Cardiac muscle cell (in vitro differentiated cells and primary cell): ENCODE results near the gene MRTFB. TPM values are rescaled to one million over a fixed set of nuclear protein-coding genes. Genes with fewer than 3 reads are reported as not detected.

ENCODE experiments used
- DNase-seq, 2 donors: peaks; one replicate each; pipeline versions ENCODE4 v3.0.0 to v3.0.0-alpha.2; 2010 to 2017; ENCODE audit warnings: low read depth in 1 of 2, low spot score in 1 of 2
- H3K27ac ChIP-seq: fragments of 200-600 bp; sonication (generic); 2 replicates; pipeline ENCODE4 v1.5.1; 2016
- H3K27me3 ChIP-seq: fragments of 200-600 bp; sonication (generic); 2 replicates; pipeline ENCODE4 v1.6.0; 2016; ENCODE audit warnings: control low read depth
- H3K36me3 ChIP-seq: fragments of 200-600 bp; sonication (generic); 2 replicates; pipeline ENCODE4 v1.5.1; 2016; ENCODE audit warnings: control low read depth
- H3K4me1 ChIP-seq: fragments of 200-600 bp; sonication (generic); 2 replicates; pipeline ENCODE4 v1.8.1; 2017; ENCODE audit warnings: low read depth, mild to moderate bottlenecking, mixed run types
- H3K4me3 ChIP-seq: fragments of 200-600 bp; sonication (generic); 2 replicates; pipeline ENCODE4 v1.5.1; 2016; ENCODE audit warnings: mild to moderate bottlenecking
- H3K9me3 ChIP-seq: fragments of 200-600 bp; sonication (generic); 2 replicates; pipeline ENCODE4 v1.5.1; 2017; ENCODE audit warnings: low read depth, mild to moderate bottlenecking, control low read depth
- polyA plus RNA-seq: library from polyadenylated mRNA; unstranded; fragments of >200 nt; fragmentation: Nextera tagmentation; extraction: Ambion mirVana; gene quantifications from 2 replicates; pipeline ENCODE4 v1.2.1, GENCODE V29; 2016
- total RNA-seq: library from RNA; depleted of rRNA; stranded (reverse); fragments of >200 nt; gene quantifications from 2 replicates; pipeline ENCODE4 v1.2.3, GENCODE V29; 2016
- TF ChIP-seq, protein P1 (sequence below): IDR thresholded peaks from 2 replicates; pipeline ENCODE4 v1.5.1; 2012; ENCODE audit warnings: low read depth, mild to moderate bottlenecking, low read length

The MRTFB gene
- total and polyA plus RNA-seq, 2 experiments from 2014 or later: 9.4 to 27.9 TPM

- TF ChIP-seq, protein P1, sequence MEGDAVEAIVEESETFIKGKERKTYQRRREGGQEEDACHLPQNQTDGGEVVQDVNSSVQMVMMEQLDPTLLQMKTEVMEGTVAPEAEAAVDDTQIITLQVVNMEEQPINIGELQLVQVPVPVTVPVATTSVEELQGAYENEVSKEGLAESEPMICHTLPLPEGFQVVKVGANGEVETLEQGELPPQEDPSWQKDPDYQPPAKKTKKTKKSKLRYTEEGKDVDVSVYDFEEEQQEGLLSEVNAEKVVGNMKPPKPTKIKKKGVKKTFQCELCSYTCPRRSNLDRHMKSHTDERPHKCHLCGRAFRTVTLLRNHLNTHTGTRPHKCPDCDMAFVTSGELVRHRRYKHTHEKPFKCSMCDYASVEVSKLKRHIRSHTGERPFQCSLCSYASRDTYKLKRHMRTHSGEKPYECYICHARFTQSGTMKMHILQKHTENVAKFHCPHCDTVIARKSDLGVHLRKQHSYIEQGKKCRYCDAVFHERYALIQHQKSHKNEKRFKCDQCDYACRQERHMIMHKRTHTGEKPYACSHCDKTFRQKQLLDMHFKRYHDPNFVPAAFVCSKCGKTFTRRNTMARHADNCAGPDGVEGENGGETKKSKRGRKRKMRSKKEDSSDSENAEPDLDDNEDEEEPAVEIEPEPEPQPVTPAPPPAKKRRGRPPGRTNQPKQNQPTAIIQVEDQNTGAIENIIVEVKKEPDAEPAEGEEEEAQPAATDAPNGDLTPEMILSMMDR: no peak
- Histone ChIP-seq H3K36me3 (peaks cover 6% of the 10 kb centered on the region), H3K9me3 (no peaks in the 10 kb centered on the region), H3K4me1 (no peaks in the 10 kb centered on the region), H3K4me3 (no peak overlapping the region), H3K27ac (no peak overlapping the region), H3K27me3 (no peaks in the 10 kb centered on the region)
- DNase-seq: no peak
These were observed 134.5 kb downstream of the MRTFB start for GRCh38 chr16:14205666-14206065.

DNA sequence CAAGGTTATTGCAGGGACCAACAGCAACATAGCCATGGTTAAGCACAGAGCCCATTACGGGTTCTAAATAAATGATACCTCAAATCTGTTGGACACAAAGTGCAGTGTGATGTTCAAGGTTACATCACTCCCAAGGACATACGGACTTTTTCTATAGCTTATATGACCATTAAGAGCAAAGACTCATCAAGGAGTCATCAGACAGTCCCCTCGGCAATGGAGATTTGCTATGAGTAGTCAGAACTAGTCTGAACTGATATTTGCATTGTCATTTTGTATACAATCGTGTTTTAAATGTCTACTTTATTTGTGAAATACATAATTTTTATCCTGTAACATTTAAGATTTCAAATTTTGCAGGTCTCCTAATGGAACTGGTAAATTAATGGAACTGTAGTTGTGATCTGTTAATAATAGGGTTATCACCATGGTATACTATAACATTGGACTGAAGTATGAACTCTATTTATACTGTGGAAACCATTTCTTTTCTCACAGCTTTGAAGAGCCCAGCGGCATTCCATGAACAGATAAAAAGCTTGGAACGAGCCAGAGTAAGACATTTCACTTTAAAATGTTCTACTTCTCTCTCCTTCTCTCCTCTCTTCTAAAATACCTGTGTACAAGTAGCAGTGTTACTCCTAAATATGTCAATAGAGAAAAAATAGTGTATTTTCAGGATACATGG, 140.9 kb downstream of the MRTFB start:
- H3K27me3 ChIP-seq: no peaks in the 10 kb centered on the region
- no peaks in the 10 kb centered on the region for H3K4me1 ChIP-seq
- H3K9me3 ChIP-seq: no peaks in the 10 kb centered on the region
- no peak overlapping the region for H3K27ac ChIP-seq
- DNase-seq: no peak
- peaks cover 24% of the 10 kb centered on the region for H3K36me3 ChIP-seq
- TF ChIP-seq, protein P1: no peak
- H3K4me3 ChIP-seq: no peak overlapping the region

- Histone ChIP-seq H3K4me3 (no peak overlapping the region), H3K27me3 (no peaks in the 10 kb centered on the region), H3K36me3 (peaks cover 26% of the 10 kb centered on the region)
These were observed 144.8 kb downstream of the MRTFB start for GRCh38 chr16:14215941-14216340.

DNA sequence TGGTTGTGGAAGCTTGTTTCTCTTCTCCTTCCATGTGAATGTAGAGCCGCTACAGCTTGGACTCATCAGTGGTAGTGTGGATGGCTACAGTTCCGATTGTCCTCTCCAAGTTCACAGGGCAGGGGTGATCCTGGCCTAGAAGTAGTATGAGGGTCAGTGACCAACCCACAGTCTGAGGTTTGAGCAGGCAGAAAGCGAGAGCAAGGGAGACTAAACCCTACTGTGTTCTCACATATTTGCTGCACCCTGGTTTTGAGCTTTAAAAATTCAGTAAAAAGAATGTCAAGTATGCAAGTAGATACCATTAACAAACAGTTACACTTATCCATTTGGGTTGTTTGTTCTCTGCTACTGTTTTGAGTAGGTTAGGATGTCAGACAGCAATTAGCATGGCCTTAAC, 148.9 kb downstream of the MRTFB start:
- Histone ChIP-seq H3K4me3 (no peak overlapping the region), H3K27me3 (no peaks in the 10 kb centered on the region), H3K27ac (peak overlapping the region; percentile 2), H3K4me1 (no peaks in the 10 kb centered on the region), H3K9me3 (no peaks in the 10 kb centered on the region), H3K36me3 (peaks cover 19% of the 10 kb centered on the region)
- DNase-seq: no peak
- TF ChIP-seq, protein P1: no peak

More at GRCh38 chr16:14215941-14216340, 144.8 kb downstream of the MRTFB start:
- H3K27ac ChIP-seq: no peak overlapping the region
- no peak for DNase-seq
- no peaks in the 10 kb centered on the region for H3K9me3 ChIP-seq
- TF ChIP-seq, protein P1: no peak
- no peaks in the 10 kb centered on the region for H3K4me1 ChIP-seq

DNA sequence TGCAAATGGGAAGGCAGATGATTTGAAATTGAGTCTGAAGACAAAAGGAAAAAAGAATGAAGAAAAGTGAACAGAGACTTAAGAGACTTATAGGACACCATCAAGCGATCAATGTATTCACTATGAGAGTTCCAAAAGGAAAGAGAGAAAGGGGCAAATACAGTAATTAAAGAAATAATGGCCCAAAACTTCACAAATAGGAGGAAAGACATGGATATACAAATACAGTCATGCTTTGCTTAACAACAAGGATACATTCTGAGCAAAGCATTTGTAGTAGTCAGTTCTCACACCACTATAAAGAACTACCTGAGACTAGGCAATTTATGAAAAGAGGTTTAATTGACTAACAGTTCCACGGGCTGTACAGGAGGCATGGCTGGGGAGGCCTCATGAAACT, 152.5 kb downstream of the MRTFB start:
- no peak for DNase-seq
- TF ChIP-seq, protein P1: no peak
- Histone ChIP-seq H3K27me3 (no peaks in the 10 kb centered on the region), H3K36me3 (peaks cover 15% of the 10 kb centered on the region), H3K27ac (no peak overlapping the region), H3K9me3 (no peaks in the 10 kb centered on the region), H3K4me1 (no peaks in the 10 kb centered on the region), H3K4me3 (no peak overlapping the region)

DNA sequence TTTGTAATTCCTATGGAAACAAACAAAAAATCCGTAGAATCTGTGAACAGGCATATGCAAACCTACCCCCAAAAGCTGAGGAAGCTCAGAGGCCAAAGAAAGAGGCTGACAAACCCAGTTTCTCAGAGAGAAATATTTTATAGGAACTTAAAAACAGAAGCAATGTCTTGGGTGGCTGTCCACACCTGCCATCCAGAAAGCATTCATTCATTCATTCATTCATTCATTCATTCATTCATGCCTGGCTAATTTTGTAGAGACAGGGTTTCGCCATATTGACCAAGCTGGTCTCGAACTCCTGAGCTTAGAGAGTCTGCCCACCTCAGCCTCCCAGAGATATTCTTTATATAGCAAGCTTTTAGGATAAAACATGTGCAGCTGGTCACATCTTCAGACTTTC, 154.3 kb downstream of the MRTFB start:
- no peaks in the 10 kb centered on the region for H3K9me3 ChIP-seq
- H3K36me3 ChIP-seq: peaks cover 15% of the 10 kb centered on the region
- TF ChIP-seq, protein P1: no peak
- H3K4me1 ChIP-seq: no peaks in the 10 kb centered on the region
- no peak overlapping the region for H3K27ac ChIP-seq
- no peak for DNase-seq
- no peak overlapping the region for H3K4me3 ChIP-seq
- no peaks in the 10 kb centered on the region for H3K27me3 ChIP-seq
